Activated naive CD4-positive, alpha-beta T cell treated with anti-CD3 and anti-CD28 coated beads, Interleukin-2, amount 50 U/mL, for 24 hours (primary cell): Measurements from ENCODE around the gene HS3ST2.
"Not testable (repeated sequence)": the region's sequence is repeated elsewhere in the genome, so short reads cannot be mapped to it uniquely, and the experiment has no call there.

Experiments used
- H3K27ac Mint-ChIP-seq: one replicate; pipeline ENCODE4 v1.8.0; 2021; ENCODE audit warnings: mild to moderate bottlenecking, mixed read lengths
- H3K27me3 Mint-ChIP-seq: one replicate; pipeline ENCODE4 v1.8.0; 2021; ENCODE audit warnings: mixed read lengths
- H3K36me3 Mint-ChIP-seq: one replicate; pipeline ENCODE4 v1.8.0; 2021; ENCODE audit warnings: mixed read lengths
- H3K4me1 Mint-ChIP-seq: one replicate; pipeline ENCODE4 v1.8.0; 2021; ENCODE audit warnings: mixed read lengths
- H3K4me3 Mint-ChIP-seq: one replicate; pipeline ENCODE4 v1.8.0; 2021; ENCODE audit warnings: mild to moderate bottlenecking, mixed read lengths
- H3K9me3 Mint-ChIP-seq: one replicate; pipeline ENCODE4 v1.8.0; 2021; ENCODE audit warnings: mixed read lengths

The HS3ST2 gene

GRCh38 chr16:22928882-22929435 lies 115.0 kb downstream of the HS3ST2 start:
- Mint-ChIP-seq H3K9me3 (no peaks in the 10 kb centered on the region), H3K27ac (no peak overlapping the region), H3K4me3 (no peak overlapping the region), H3K27me3 (peaks cover 21% of the 10 kb centered on the region), H3K4me1 (no peaks in the 10 kb centered on the region), H3K36me3 (no peaks in the 10 kb centered on the region)

GRCh38 chr16:22929461-22929860 lies 115.5 kb downstream of the HS3ST2 start:
- no peaks in the 10 kb centered on the region for H3K4me1 Mint-ChIP-seq
- H3K4me3 Mint-ChIP-seq: no peak overlapping the region
- H3K36me3 Mint-ChIP-seq: no peaks in the 10 kb centered on the region
- H3K27ac Mint-ChIP-seq: no peak overlapping the region
- H3K27me3 Mint-ChIP-seq: peaks cover 19% of the 10 kb centered on the region
- H3K9me3 Mint-ChIP-seq: no peaks in the 10 kb centered on the region

DNA sequence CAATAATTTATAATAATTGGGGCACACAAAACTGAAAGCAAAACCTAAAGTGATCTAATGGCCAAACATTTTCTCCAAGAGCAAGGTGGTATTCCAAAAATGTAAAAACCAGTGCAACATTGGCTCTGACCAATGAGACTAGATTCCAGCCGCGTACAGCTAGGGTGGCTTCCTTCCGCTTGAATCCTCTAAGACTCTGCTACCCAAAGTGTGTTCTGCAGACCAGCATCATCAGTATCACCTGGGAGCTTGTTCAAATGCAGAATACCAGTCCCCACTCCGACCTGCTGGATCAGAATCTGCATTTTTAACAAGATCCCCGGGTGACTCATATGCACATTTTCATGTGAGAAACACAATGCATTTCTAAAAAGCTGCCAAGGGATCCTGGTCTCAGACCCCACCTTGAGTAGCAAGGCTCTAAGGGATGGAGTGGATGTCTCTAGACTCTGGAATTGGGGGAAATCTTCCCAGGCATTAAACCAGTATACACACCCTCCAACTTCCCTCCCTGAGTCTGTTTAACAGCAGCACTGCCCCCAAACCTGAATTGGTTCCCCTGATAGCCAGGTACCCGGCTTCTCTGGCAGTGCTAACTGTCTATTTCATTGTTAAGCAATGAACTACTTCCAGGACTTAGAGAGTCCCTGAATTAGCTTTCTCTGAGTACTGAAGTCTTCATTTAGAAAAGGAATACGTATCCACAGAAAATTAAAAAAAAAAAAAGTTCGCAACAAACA lies 118.2 kb downstream of the HS3ST2 start:
- no peaks in the 10 kb centered on the region for H3K4me1 Mint-ChIP-seq
- H3K9me3 Mint-ChIP-seq: no peaks in the 10 kb centered on the region
- H3K27me3 Mint-ChIP-seq: peaks cover 18% of the 10 kb centered on the region
- no peak overlapping the region for H3K4me3 Mint-ChIP-seq
- H3K27ac Mint-ChIP-seq: no peak overlapping the region
- no peaks in the 10 kb centered on the region for H3K36me3 Mint-ChIP-seq

DNA sequence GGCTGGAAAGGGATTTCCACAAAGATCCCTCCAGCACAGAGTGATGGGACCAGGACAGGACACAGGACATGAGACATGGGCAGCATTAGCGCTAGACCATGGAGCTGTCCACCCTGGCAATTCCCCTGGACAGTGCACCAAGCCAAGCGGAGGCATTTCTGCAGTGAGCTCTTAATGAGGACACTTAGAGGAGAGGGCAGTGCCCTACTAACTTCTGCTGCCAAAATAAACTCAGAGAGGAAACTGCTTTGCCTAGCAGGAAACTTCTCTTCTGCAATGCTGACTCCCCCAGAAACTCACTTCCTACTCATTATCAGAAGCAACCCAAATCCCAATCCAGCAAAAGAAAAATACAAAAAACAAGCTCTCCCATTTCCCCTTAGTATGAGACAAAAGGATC lies 119.2 kb downstream of the HS3ST2 start:
- H3K27me3 Mint-ChIP-seq: peaks cover 18% of the 10 kb centered on the region
- no peaks in the 10 kb centered on the region for H3K36me3 Mint-ChIP-seq
- no peak overlapping the region for H3K4me3 Mint-ChIP-seq
- no peak overlapping the region for H3K27ac Mint-ChIP-seq
- no peaks in the 10 kb centered on the region for H3K9me3 Mint-ChIP-seq
- H3K4me1 Mint-ChIP-seq: no peaks in the 10 kb centered on the region

GRCh38 chr16:22934786-22935185 lies 120.8 kb downstream of the HS3ST2 start:
- H3K27me3 Mint-ChIP-seq: peaks cover 20% of the 10 kb centered on the region
- H3K36me3 Mint-ChIP-seq: no peaks in the 10 kb centered on the region
- no peak overlapping the region for H3K27ac Mint-ChIP-seq
- H3K9me3 Mint-ChIP-seq: no peaks in the 10 kb centered on the region
- no peaks in the 10 kb centered on the region for H3K4me1 Mint-ChIP-seq
- H3K4me3 Mint-ChIP-seq: no peak overlapping the region

DNA sequence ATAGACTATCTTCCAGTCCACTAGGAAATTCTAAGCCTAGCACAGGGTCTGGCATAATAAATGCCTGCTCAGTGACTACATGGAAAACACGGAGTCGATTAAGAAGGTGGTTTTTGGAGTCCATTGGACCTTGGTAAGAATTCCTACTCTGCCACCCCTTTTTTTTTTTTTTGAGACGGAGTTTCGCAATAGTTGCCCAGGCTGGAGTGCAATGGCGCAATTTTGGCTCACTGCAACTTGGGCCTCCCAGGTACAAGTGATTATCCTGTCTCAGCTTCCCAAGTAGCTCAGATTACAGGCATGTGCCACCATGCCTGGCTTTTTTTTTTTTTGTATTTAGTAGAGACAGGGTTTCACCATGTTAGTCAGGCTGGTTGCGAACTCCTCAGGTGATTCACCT lies 123.2 kb downstream of the HS3ST2 start:
- no peak overlapping the region for H3K4me3 Mint-ChIP-seq
- H3K27me3 Mint-ChIP-seq: peaks cover 23% of the 10 kb centered on the region
- H3K9me3 Mint-ChIP-seq: no peaks in the 10 kb centered on the region
- H3K4me1 Mint-ChIP-seq: no peaks in the 10 kb centered on the region
- H3K27ac Mint-ChIP-seq: no peak overlapping the region
- H3K36me3 Mint-ChIP-seq: no peaks in the 10 kb centered on the region

DNA sequence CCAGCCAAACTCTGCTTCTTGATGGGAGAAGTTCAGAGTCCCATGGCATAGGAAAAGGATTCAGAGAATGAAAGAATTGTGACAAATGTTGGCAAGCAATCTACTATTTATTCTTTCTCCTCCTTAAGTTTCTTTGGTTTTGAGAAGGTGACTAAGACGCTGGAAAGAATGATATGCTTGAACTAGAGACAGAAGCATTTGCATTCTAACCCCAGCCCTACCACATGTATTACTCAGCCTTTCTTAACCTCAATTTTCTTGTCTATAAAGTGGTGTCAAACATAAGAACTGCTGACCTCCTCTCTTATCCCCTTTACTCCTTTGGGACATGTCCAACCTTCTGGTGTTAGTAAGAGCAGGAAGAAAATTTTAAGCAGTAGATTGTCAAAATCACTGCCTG lies 124.7 kb downstream of the HS3ST2 start:
- H3K36me3 Mint-ChIP-seq: no peaks in the 10 kb centered on the region
- H3K27me3 Mint-ChIP-seq: peaks cover 22% of the 10 kb centered on the region
- H3K4me3 Mint-ChIP-seq: no peak overlapping the region
- H3K4me1 Mint-ChIP-seq: no peaks in the 10 kb centered on the region
- no peak overlapping the region for H3K27ac Mint-ChIP-seq
- H3K9me3 Mint-ChIP-seq: no peaks in the 10 kb centered on the region

DNA sequence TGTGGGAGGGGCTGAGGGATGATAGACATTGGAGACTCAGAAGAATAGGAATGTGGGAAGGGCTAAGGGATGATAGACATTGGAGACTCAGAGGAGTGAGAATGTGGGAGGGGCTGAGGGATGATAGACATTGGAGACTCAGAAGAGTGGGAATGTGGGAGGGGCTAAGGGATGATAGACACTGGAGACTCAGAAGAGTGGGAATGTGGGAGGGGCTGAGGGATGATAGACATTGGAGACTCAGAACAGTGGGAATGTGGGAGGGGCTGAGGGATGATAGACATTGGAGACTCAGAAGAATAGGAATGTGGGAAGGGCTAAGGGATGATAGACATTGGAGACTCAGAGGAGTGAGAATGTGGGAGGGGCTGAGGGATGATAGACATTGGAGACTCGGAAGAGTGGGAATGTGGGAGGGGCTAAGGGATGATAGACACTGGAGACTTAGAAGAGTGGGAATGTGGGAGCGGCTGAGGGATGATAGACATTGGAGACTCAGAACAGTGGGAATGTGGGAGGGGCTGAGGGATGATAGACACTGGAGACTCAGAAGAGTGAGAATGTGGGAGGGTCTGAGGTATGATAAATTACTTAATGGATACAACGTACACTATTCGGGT lies 125.9 kb downstream of the HS3ST2 start:
- not testable (repeated sequence) for H3K27ac Mint-ChIP-seq, H3K4me3 Mint-ChIP-seq, H3K4me1 Mint-ChIP-seq, H3K36me3 Mint-ChIP-seq, H3K9me3 Mint-ChIP-seq
- H3K27me3 Mint-ChIP-seq: peaks cover 28% of the 10 kb centered on the region

- Mint-ChIP-seq H3K9me3 (no peaks in the 10 kb centered on the region), H3K27me3 (peaks cover 33% of the 10 kb centered on the region), H3K4me1 (no peaks in the 10 kb centered on the region), H3K4me3 (no peak overlapping the region), H3K36me3 (no peaks in the 10 kb centered on the region), H3K27ac (no peak overlapping the region)
Measured at GRCh38 chr16:22941970-22942501, 128.1 kb downstream of the HS3ST2 start.

DNA sequence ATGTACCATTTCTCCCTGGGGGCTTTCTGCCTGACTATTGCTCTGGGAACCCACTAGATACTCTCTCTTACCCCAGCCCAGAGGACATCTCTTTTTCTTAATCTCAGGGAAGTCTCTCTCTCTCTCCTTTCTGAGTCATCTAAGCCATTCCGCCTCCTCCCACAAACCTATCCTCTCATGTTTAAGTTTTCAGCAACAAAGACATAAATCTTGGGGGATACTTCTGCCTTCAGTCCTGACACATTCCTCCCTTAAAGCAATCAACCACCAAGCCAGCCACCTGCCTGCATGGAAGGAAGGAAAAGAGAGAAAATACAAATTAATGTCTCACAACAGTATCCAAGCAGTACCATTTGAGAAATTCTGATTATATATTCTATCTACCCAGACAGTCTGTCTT lies 128.8 kb downstream of the HS3ST2 start:
- peaks cover 37% of the 10 kb centered on the region for H3K27me3 Mint-ChIP-seq
- no peaks in the 10 kb centered on the region for H3K4me1 Mint-ChIP-seq
- H3K36me3 Mint-ChIP-seq: no peaks in the 10 kb centered on the region
- H3K27ac Mint-ChIP-seq: no peak overlapping the region
- H3K4me3 Mint-ChIP-seq: no peak overlapping the region
- no peaks in the 10 kb centered on the region for H3K9me3 Mint-ChIP-seq

GRCh38 chr16:22945361-22945760 lies 131.4 kb downstream of the HS3ST2 start:
- Mint-ChIP-seq H3K36me3 (no peaks in the 10 kb centered on the region), H3K27ac (no peak overlapping the region), H3K4me1 (peaks cover 6% of the 10 kb centered on the region), H3K9me3 (no peaks in the 10 kb centered on the region), H3K4me3 (no peak overlapping the region), H3K27me3 (peaks cover 36% of the 10 kb centered on the region)

DNA sequence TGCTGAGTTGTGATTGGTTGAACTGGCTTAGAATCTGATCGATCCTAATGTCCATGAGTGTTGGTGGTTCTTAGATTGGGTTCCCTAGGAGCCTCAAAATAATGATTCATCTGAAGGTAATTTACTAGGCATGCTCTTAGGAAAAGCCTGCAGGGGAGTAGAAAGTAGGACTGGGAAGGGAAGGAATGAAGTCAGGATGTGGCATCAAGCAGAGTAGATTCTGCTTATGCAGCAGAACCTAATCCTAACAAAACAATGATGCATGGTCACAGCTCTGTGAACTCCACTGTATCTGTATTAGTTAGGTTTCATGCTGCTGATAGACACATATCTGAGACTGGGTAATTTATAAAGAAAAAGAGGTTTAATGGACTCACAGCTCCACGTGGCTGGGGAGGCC lies 132.5 kb downstream of the HS3ST2 start:
- Mint-ChIP-seq H3K4me3 (no peak overlapping the region), H3K4me1 (peaks cover 6% of the 10 kb centered on the region), H3K27me3 (peaks cover 31% of the 10 kb centered on the region), H3K36me3 (no peaks in the 10 kb centered on the region), H3K9me3 (no peaks in the 10 kb centered on the region), H3K27ac (no peak overlapping the region)

GRCh38 chr16:22948058-22948602 lies 134.2 kb downstream of the HS3ST2 start:
- no peak overlapping the region for H3K4me3 Mint-ChIP-seq
- no peaks in the 10 kb centered on the region for H3K36me3 Mint-ChIP-seq
- no peaks in the 10 kb centered on the region for H3K9me3 Mint-ChIP-seq
- peaks cover 29% of the 10 kb centered on the region for H3K27me3 Mint-ChIP-seq
- H3K27ac Mint-ChIP-seq: no peak overlapping the region
- H3K4me1 Mint-ChIP-seq: peaks cover 6% of the 10 kb centered on the region

- Mint-ChIP-seq H3K27ac (no peak overlapping the region), H3K4me3 (no peak overlapping the region), H3K4me1 (peaks cover 6% of the 10 kb centered on the region), H3K9me3 (no peaks in the 10 kb centered on the region), H3K27me3 (peaks cover 27% of the 10 kb centered on the region), H3K36me3 (no peaks in the 10 kb centered on the region)
Measured at GRCh38 chr16:22948603-22949368, 134.8 kb downstream of the HS3ST2 start.

DNA sequence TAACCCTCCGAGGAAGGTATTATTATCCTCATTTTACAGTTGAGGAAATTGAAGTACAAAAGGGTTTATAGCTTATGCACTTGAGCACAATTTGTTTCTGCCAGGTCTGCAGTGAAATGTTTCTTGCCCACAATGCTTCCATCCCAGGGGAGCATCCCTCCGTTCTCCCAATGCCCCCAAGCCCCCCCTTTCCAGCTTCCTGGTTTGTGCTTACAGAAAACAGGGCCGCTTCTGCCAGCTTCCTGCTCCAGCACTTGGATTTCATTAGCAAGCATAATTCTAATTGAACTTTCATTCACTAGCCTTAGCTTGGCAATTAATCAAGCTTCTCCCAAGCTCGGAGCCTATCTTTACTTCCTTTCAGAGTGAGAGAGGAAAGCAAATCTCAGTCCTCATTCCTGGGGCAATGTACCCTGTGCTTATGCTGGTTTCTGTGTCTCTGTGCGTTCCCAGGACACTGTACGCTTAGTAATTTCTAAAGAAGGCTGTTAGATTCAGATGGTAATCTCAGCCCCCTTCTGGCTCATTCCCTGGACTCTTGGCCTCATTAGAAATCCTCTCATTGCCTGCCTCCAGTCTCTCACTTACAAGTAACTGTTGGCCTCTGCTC lies 141.6 kb downstream of the HS3ST2 start:
- Mint-ChIP-seq H3K4me3 (no peak overlapping the region), H3K4me1 (no peaks in the 10 kb centered on the region), H3K36me3 (peaks cover 1% of the 10 kb centered on the region), H3K27ac (no peak overlapping the region), H3K27me3 (peaks cover 26% of the 10 kb centered on the region), H3K9me3 (no peaks in the 10 kb centered on the region)
